ENCODE measurements around the gene NAGPA. TPM values are rescaled to one million over a fixed set of nuclear protein-coding genes. Genes with fewer than 3 reads are reported as not detected.

Gene NAGPA
- total and polyA plus RNA-seq, 10 of the 15 experiments (the other 5 are each of a cell fraction or from before 2014, with no cell fraction given): 0.03 to 11.6 (median 6.6) TPM

GRCh38 chr16:5065813-5066212 is 32.1 kb upstream of the NAGPA start, which contains the start of gene C16orf89 (continued):
- TF ChIP-seq SP1 (IDR thresholded peaks at IDR 0.05; ENCODE audit: low read depth, low read length) (no peak), POLR2A (IDR thresholded peaks at IDR 0.05; ENCODE audit: low read depth, low read length) (no peak), GATAD2B (conservative IDR thresholded peaks at IDR 0.05; ENCODE audit: low read depth) (no peak), ELK1 (IDR thresholded peaks at IDR 0.05; ENCODE audit: low read depth, low read length) (no peak)

DNA sequence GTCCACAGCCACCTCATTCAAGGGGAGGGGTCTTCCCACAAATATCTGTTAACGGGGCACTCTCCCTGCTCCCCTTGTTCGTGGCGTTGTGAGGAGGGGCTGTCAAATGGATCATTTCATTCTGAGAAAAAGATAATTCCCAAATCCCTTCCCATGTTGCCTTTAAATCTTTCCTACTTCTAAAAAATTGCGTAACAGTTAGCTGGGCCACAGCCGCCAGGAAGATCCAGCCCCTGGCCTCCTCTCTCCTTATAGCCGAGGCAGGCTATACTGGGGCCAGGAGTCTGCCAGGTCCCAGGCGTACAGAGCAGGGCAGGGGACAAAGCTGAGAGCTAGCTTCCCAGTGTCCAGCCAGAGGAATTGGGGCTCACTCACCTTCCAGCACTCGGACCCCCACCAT is 31.6 kb upstream of the NAGPA start:
- no peak for DNase-seq (ENCODE audit: low read depth, low spot score)
- ChIA-PET CTCF (no interaction called here), POLR2A (no interaction called here), SMC1A (ENCODE audit: uncharacterized antibody, unreplicated experiment) (no interaction called here), RAD21 (ENCODE audit: unreplicated experiment) (no interaction called here)
- Histone ChIP-seq H3K27ac (ENCODE audit: control insufficient read depth, insufficient read depth) (no peak overlapping the region), H3K79me2 (ENCODE audit: control insufficient read depth, insufficient read depth, low read length) (no peaks in the 10 kb centered on the region), H3K4me3 (no peak overlapping the region), H3K36me3 (ENCODE audit: control insufficient read depth in 2 of 2, insufficient read depth in 2 of 2, low read length in 1 of 2) (no peaks in the 10 kb centered on the region), H4K20me1 (ENCODE audit: control insufficient read depth, insufficient read depth) (no peaks in the 10 kb centered on the region), H3K4me2 (ENCODE audit: control insufficient read depth, insufficient read depth) (no peak overlapping the region), H2AFZ (ENCODE audit: control insufficient read depth, low read depth, low read length) (no peak overlapping the region), H3K27me3 (replicated peaks in 1 of 2; ENCODE audit: control insufficient read depth in 2 of 2, insufficient read depth in 2 of 2, low read length in 1 of 2) (no peaks in the 10 kb centered on the region; a peak in 1 of 4 replicates), H3K4me1 (ENCODE audit: control insufficient read depth, insufficient read depth, low read length) (peaks cover 16% of the 10 kb centered on the region), H3K9me3 (replicated peaks; ENCODE audit: control insufficient read depth, insufficient read depth, low read length) (no peaks in the 10 kb centered on the region; the same call in 2 of the 3 replicates), H3K9ac (ENCODE audit: control insufficient read depth, insufficient read depth, low read length) (no peak overlapping the region)
- WGBS (ENCODE audit: insufficient coverage, insufficient replicate concordance, low lambda C conversion rate, missing lambda C conversion rate): 31% methylated on average over 8 of the region's 8 CpGs
- no peak for TF ChIP-seq POLR2AphosphoS5 (IDR thresholded peaks at IDR 0.05; ENCODE audit: low read length)
- ATAC-seq: no peak
- in situ Hi-C loops (cut with MboI): no loop called here
- BruUV-seq (replicated peaks): no TSS peak
- intact Hi-C loops (cut with micrococcal nuclease; ENCODE audit: unreplicated experiment): loop anchor here (10.0 kb wide), 1 partner anchor 91 kb away; no protein-coding TSS in a partner anchor
- FAIRE-seq: no peak

DNA sequence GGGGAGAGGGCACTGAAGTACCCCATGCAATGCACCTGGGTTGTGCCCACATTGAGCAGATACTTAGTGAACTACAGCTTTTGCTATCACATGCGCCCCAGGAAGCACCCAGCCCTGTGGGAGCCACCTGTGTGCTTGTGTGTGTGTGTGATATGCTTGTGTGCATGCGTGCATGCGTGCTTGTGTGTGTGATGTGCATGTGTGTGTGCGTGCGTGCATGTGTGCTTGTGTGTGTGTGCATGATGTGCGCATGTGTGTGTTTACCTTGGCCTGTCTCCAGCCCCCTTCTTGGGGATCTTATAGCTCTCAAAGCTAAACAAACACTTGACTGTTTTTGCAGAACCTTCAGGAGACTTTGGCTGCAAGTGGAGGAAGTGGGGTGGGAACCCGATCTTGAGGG is 31.2 kb upstream of the NAGPA start:
- peaks cover 16% of the 10 kb centered on the region for H3K4me1 ChIP-seq (ENCODE audit: control insufficient read depth, insufficient read depth, low read length)
- RAD21 ChIA-PET (ENCODE audit: unreplicated experiment): no interaction called here
- no peak for TF ChIP-seq ZSCAN29 (IDR thresholded peaks at IDR 0.05)
- TF ChIP-seq RUNX3 (IDR thresholded peaks at IDR 0.05; ENCODE audit: low read length): no peak
- TF ChIP-seq ATF3 (IDR thresholded peaks at IDR 0.05; ENCODE audit: borderline replicate concordance, extremely low read depth, low read depth, low read length): no peak
- TF ChIP-seq SMAD5 (IDR thresholded peaks at IDR 0.05; ENCODE audit: low read depth): no peak
- TF ChIP-seq WRNIP1 (IDR thresholded peaks at IDR 0.05; ENCODE audit: borderline replicate concordance, low read depth, low read length): no peak
- no peak for TF ChIP-seq BHLHE40 (IDR thresholded peaks at IDR 0.05; ENCODE audit: borderline replicate concordance in 1 of 2, low read depth in 2 of 2, low read length in 1 of 2)
- H3K27ac ChIP-seq (ENCODE audit: control insufficient read depth, insufficient read depth): no peak overlapping the region
- no peaks in the 10 kb centered on the region for H3K9me3 ChIP-seq (replicated peaks; ENCODE audit: control insufficient read depth, insufficient read depth, low read length)
- no peak overlapping the region for H3K4me3 ChIP-seq
- FAIRE-seq: no peak
- CTCF ChIA-PET: no interaction called here
- H3K4me2 ChIP-seq (ENCODE audit: control insufficient read depth, insufficient read depth): no peak overlapping the region
- 64% methylated on average over 7 of the region's 7 CpGs for WGBS (ENCODE audit: insufficient coverage, insufficient replicate concordance, low lambda C conversion rate, missing lambda C conversion rate)
- intact Hi-C loops (cut with micrococcal nuclease; ENCODE audit: unreplicated experiment) (loop anchor here (10.0 kb wide), 1 partner anchor 90 kb away; no protein-coding TSS in a partner anchor), in situ Hi-C loops (cut with MboI) (no loop called here)
- POLR2A ChIA-PET: no interaction called here
- no peak for ATAC-seq
- SMC1A ChIA-PET (ENCODE audit: uncharacterized antibody, unreplicated experiment): no interaction called here
- H3K9ac ChIP-seq (ENCODE audit: control insufficient read depth, insufficient read depth, low read length): no peak overlapping the region
- DNase-seq (ENCODE audit: low read depth, low spot score): no peak
- no peaks in the 10 kb centered on the region; a peak in 1 of 4 replicates for H3K27me3 ChIP-seq (replicated peaks in 1 of 2; ENCODE audit: control insufficient read depth in 2 of 2, insufficient read depth in 2 of 2, low read length in 1 of 2)
- H3K36me3 ChIP-seq (ENCODE audit: control insufficient read depth in 2 of 2, insufficient read depth in 2 of 2, low read length in 1 of 2): no peaks in the 10 kb centered on the region
- H4K20me1 ChIP-seq (ENCODE audit: control insufficient read depth, insufficient read depth): no peaks in the 10 kb centered on the region
- no TSS peak for BruUV-seq (replicated peaks)
- no peak overlapping the region for H2AFZ ChIP-seq (ENCODE audit: control insufficient read depth, low read depth, low read length)
- H3K79me2 ChIP-seq (ENCODE audit: control insufficient read depth, insufficient read depth, low read length): no peaks in the 10 kb centered on the region

All from GM12878 (cell line).